HepG2 (cell line): ENCODE results near the gene TMEM266. TPM values are rescaled to one million over a fixed set of nuclear protein-coding genes. Genes with fewer than 3 reads are reported as not detected.

Experiments used
- CBFB ChIP-seq: sonication (generic); formaldehyde crosslinking; IDR thresholded peaks from 2 replicates; pipeline ENCODE4 v1.4.0; 2020; ENCODE audit warnings: missing genetic modification reagents
- CSRNP1 ChIP-seq: sonication (generic); formaldehyde crosslinking; IDR thresholded peaks from 2 replicates; pipeline ENCODE4 v1.8.1; 2023; ENCODE audit warnings: mild to moderate bottlenecking, missing genetic modification reagents
- HBP1 ChIP-seq: IDR thresholded peaks from 2 replicates; pipeline ENCODE4 v1.6.1; 2016; ENCODE audit warnings: low read depth, control low read depth
- MXI1 ChIP-seq: IDR thresholded peaks from 3 replicates; pipeline ENCODE4 v1.6.1; 2012; ENCODE audit warnings: low read depth, low read length, inconsistent platforms, borderline replicate concordance
- RNF219 ChIP-seq: sonication (generic); formaldehyde crosslinking; IDR thresholded peaks from 2 replicates; pipeline ENCODE4 v1.5.0; 2020; ENCODE audit warnings: mild to moderate bottlenecking, missing genetic modification reagents
- ZFP82 ChIP-seq: sonication (generic); formaldehyde crosslinking; IDR thresholded peaks from 2 replicates; pipeline ENCODE4 v1.5.1; 2020; ENCODE audit warnings: mild to moderate bottlenecking, missing genetic modification reagents, borderline replicate concordance
- ZNF513 ChIP-seq: sonication (generic); formaldehyde crosslinking; conservative IDR thresholded peaks from 2 replicates; pipeline ENCODE4 v1.5.0; 2020; ENCODE audit warnings: missing genetic modification reagents
- ZSCAN29 ChIP-seq: sonication (generic); formaldehyde crosslinking; conservative IDR thresholded peaks from 2 replicates; pipeline ENCODE4 v1.4.0; 2020; ENCODE audit warnings: mild to moderate bottlenecking, missing genetic modification reagents
- polyA plus RNA-seq, 8 experiments: library from polyadenylated mRNA; depleted of rRNA in 3 of 8; stranded (reverse) in 7 of 8; unstranded in 1 of 8; fragments of >200 nt; fragmentation: Illumina TruSeq in 4 of 8; extraction: Trizol in 4 of 8; gene quantifications; 2 replicates each; pipeline versions ENCODE4 v1.2.1 to v1.2.3, GENCODE V29; 2011 to 2016; ENCODE audit warnings: low read depth in 4 of 8, missing spikeins in 1 of 8, mixed read lengths in 1 of 8; ENCODE audit not compliant: insufficient read depth in 1 of 8
- total RNA-seq, 5 experiments: library from RNA; depleted of rRNA; stranded (reverse); fragments of >200 nt; fragmentation: Illumina TruSeq; extraction: Trizol; gene quantifications; 2 replicates each; pipeline ENCODE4 v1.2.3, GENCODE V29; 2016; ENCODE audit warnings: low read depth in 1 of 5

TMEM266 gene
- total and polyA plus RNA-seq, 2 of the 13 experiments (the other 11 are each of a cell fraction or from before 2014, with no cell fraction given) = 0.04 TPM; not detected in 1

GRCh38 chr15:76035593-76035992, 24.2 kb upstream of the TMEM266 start (continued):
- TF ChIP-seq CSRNP1 (no peak), CBFB (CRISPR knock-in tag) (no peak), ZSCAN29 (CRISPR knock-in tag) (no peak), ZNF513 (CRISPR knock-in tag) (no peak), MXI1 (no peak), HBP1 (CRISPR knock-in tag) (no peak), RNF219 (CRISPR knock-in tag) (no peak), ZFP82 (no peak)
